ENCODE results near the gene NIT2.

NIT2 gene

DNA sequence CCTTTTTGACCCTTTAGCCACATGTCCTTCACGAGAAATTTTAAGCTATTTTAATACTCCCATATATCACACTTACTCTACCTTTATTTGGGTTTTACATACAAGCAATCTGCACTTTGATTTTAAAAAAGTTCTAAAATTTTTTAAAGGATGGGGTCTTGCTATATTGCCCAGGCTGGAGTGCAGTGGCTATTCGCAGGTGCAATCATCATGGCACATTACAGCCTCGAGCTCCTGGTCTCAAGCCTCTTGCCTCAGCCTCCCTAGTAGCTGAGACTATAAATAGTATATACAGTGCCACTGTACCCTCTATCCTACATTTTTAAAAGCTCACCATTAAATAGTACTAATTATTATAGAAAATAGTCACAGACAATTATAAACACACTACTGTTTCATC, 29.9 kb downstream of the NIT2 start:
- TF ChIP-seq EP300 (IDR thresholded peaks at IDR 0.05; ENCODE audit: borderline replicate concordance) (no peak), TAF1 (IDR thresholded peaks at IDR 0.05; ENCODE audit: low read depth) (no peak), NFIC (IDR thresholded peaks at IDR 0.05) (no peak), EGR1 (IDR thresholded peaks at IDR 0.05) (no peak), TEAD4 (IDR thresholded peaks at IDR 0.05) (no peak), ZBTB7A (IDR thresholded peaks at IDR 0.05; ENCODE audit: low read depth) (no peak), TCF12 (IDR thresholded peaks at IDR 0.05; ENCODE audit: low read depth) (no peak), FOXM1 (IDR thresholded peaks at IDR 0.05; ENCODE audit: borderline replicate concordance, low read depth) (no peak)
- TF ChIP-seq, protein P1, sequence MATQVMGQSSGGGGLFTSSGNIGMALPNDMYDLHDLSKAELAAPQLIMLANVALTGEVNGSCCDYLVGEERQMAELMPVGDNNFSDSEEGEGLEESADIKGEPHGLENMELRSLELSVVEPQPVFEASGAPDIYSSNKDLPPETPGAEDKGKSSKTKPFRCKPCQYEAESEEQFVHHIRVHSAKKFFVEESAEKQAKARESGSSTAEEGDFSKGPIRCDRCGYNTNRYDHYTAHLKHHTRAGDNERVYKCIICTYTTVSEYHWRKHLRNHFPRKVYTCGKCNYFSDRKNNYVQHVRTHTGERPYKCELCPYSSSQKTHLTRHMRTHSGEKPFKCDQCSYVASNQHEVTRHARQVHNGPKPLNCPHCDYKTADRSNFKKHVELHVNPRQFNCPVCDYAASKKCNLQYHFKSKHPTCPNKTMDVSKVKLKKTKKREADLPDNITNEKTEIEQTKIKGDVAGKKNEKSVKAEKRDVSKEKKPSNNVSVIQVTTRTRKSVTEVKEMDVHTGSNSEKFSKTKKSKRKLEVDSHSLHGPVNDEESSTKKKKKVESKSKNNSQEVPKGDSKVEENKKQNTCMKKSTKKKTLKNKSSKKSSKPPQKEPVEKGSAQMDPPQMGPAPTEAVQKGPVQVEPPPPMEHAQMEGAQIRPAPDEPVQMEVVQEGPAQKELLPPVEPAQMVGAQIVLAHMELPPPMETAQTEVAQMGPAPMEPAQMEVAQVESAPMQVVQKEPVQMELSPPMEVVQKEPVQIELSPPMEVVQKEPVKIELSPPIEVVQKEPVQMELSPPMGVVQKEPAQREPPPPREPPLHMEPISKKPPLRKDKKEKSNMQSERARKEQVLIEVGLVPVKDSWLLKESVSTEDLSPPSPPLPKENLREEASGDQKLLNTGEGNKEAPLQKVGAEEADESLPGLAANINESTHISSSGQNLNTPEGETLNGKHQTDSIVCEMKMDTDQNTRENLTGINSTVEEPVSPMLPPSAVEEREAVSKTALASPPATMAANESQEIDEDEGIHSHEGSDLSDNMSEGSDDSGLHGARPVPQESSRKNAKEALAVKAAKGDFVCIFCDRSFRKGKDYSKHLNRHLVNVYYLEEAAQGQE (IDR thresholded peaks at IDR 0.05; ENCODE audit: low read depth): no peak
- TF ChIP-seq, protein P2, sequence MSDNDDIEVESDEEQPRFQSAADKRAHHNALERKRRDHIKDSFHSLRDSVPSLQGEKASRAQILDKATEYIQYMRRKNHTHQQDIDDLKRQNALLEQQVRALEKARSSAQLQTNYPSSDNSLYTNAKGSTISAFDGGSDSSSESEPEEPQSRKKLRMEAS (IDR thresholded peaks at IDR 0.05): no peak
- TF ChIP-seq, protein P3, sequence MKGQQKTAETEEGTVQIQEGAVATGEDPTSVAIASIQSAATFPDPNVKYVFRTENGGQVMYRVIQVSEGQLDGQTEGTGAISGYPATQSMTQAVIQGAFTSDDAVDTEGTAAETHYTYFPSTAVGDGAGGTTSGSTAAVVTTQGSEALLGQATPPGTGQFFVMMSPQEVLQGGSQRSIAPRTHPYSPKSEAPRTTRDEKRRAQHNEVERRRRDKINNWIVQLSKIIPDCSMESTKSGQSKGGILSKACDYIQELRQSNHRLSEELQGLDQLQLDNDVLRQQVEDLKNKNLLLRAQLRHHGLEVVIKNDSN (IDR thresholded peaks at IDR 0.05): no peak

DNA sequence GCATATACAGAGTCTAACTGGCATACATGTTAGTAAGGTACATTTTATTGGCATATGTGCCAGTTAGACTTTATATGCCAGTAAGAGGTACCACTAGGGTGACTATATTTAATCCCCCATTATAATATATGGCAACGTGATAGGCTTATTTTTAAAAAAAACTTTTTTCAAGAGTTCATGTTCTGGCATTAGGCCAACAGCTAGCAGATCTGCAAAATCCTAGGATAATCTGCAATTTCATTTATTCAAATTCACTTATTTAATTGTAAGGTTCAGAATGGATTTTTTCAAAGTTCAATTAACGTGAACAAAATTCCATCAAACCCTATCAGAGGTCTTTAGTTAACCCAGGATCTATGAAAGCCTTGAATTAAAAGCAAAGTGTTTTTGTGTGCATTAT, 31.9 kb downstream of the NIT2 start:
- TF ChIP-seq EP300 (IDR thresholded peaks at IDR 0.05; ENCODE audit: borderline replicate concordance) (no peak), NFIC (IDR thresholded peaks at IDR 0.05) (no peak), CREB1 (IDR thresholded peaks at IDR 0.05; ENCODE audit: low read depth) (no peak)

DNA sequence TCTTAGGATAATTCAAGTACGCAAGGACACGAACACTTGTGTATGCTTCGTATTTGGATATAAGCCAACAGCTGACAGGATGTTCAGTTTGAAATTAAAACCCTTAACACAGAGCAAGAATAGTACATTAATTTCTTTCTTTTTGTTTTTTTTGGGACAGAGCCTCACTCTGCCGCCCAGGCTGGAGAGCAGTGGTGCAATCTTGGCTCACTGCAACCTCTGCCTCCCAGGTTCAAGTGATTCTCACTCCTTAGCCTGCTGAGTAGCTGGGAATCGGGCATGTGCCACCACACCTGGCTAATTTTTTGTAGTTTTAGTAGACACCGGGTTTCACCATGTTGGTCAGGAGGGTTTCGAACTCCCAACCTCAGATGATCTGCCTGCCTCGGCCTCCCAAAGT, 33.9 kb downstream of the NIT2 start:
- TF ChIP-seq EGR1 (IDR thresholded peaks at IDR 0.05) (no peak), TAF1 (IDR thresholded peaks at IDR 0.05; ENCODE audit: low read depth) (no peak), NFIC (IDR thresholded peaks at IDR 0.05) (no peak), FOXM1 (IDR thresholded peaks at IDR 0.05; ENCODE audit: borderline replicate concordance, low read depth) (no peak), RAD21 (IDR thresholded peaks at IDR 0.05; ENCODE audit: low read depth) (no peak), ZBTB7A (IDR thresholded peaks at IDR 0.05; ENCODE audit: low read depth) (no peak), CEBPB (IDR thresholded peaks at IDR 0.05) (no peak), EP300 (IDR thresholded peaks at IDR 0.05; ENCODE audit: borderline replicate concordance) (no peak), CREB1 (IDR thresholded peaks at IDR 0.05; ENCODE audit: low read depth) (no peak), TCF12 (IDR thresholded peaks at IDR 0.05; ENCODE audit: low read depth) (no peak), YY1 (IDR thresholded peaks at IDR 0.05; ENCODE audit: low read depth) (no peak), TEAD4 (IDR thresholded peaks at IDR 0.05) (no peak)
- TF ChIP-seq, protein P1 (IDR thresholded peaks at IDR 0.05; ENCODE audit: low read depth): no peak
- TF ChIP-seq, protein P2 (IDR thresholded peaks at IDR 0.05): no peak
- TF ChIP-seq, protein P3 (IDR thresholded peaks at IDR 0.05): no peak

DNA sequence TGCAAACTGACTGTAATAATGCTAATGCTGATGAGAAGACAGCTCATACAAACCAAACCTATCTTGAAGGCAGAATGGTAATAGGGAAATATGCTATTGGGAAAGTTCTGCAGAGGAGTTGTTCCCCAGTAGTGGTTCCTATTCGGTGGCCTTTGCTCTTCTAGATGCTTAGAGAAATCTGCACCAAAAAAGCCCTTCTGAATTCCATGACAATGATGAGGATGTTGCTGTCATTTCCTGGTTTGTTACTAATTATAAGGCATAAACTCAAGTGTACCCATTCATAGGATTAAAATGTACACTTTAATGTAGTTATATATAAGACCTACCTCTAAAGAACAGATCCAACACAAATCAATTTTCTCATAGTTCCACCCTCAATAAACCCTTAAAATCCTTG, 36.2 kb downstream of the NIT2 start:
- TF ChIP-seq RAD21 (IDR thresholded peaks at IDR 0.05; ENCODE audit: low read depth) (no peak), EGR1 (IDR thresholded peaks at IDR 0.05) (no peak), NFIC (IDR thresholded peaks at IDR 0.05) (no peak), CEBPB (IDR thresholded peaks at IDR 0.05) (no peak), EP300 (IDR thresholded peaks at IDR 0.05; ENCODE audit: borderline replicate concordance) (no peak), TAF1 (IDR thresholded peaks at IDR 0.05; ENCODE audit: low read depth) (no peak), FOXM1 (IDR thresholded peaks at IDR 0.05; ENCODE audit: borderline replicate concordance, low read depth) (no peak), ZBTB7A (IDR thresholded peaks at IDR 0.05; ENCODE audit: low read depth) (no peak), CREB1 (IDR thresholded peaks at IDR 0.05; ENCODE audit: low read depth) (no peak), YY1 (IDR thresholded peaks at IDR 0.05; ENCODE audit: low read depth) (no peak)
- TF ChIP-seq, protein P2 (IDR thresholded peaks at IDR 0.05): no peak
- TF ChIP-seq, protein P3 (IDR thresholded peaks at IDR 0.05): no peak
- TF ChIP-seq, protein P1 (IDR thresholded peaks at IDR 0.05; ENCODE audit: low read depth): no peak
